A673 (cell line): Measurements from ENCODE around the gene PDCD10. TPM values are rescaled to one million over a fixed set of nuclear protein-coding genes. Genes with fewer than 3 reads are reported as not detected.

ENCODE experiments used
- BruUV-seq: library from RNA; stranded (reverse); fragments of 400-500 nt; replicated peaks from 2 replicates; lab custom pipeline; 2021; lab: Mats Ljungman, UMichigan
- CTCF ChIA-PET: fragments of 300-600 bp; sonication (Branson Sonifier 250); formaldehyde crosslinking; loops from one replicate; lab custom pipeline; 2022; ENCODE audit warnings: antibody characterized with exemption; lab: Charles Lee
- POLR2A ChIA-PET: fragments of 300-600 bp; sonication (Branson Sonifier 250); formaldehyde crosslinking; loops from one replicate; lab custom pipeline; 2022; ENCODE audit warnings: antibody characterized with exemption; ENCODE audit not compliant: low non-redundant PET; lab: Charles Lee
- DNase-seq: peaks from one replicate; pipeline ENCODE4 v3.0.0-alpha.2; 2015; ENCODE audit warnings: low spot score
- H3K27ac ChIP-seq: fragments of 200-600 bp; sonication (generic); 2 replicates; pipeline ENCODE4 v1.5.1; 2016; ENCODE audit warnings: mixed run types, low read depth, mild to moderate bottlenecking, mixed read lengths, antibody characterized with exemption, low read length; ENCODE audit not compliant: poor library complexity, severe bottlenecking
- H3K27me3 ChIP-seq: fragments of 200-600 bp; sonication (generic); replicated peaks from 2 replicates; pipeline ENCODE4 v1.6.1; 2017; ENCODE audit warnings: mixed run types, low read depth, mild to moderate bottlenecking, mixed read lengths, antibody characterized with exemption, low read length; ENCODE audit not compliant: insufficient read depth, poor library complexity
- H3K36me3 ChIP-seq: fragments of 200-600 bp; sonication (generic); 2 replicates; pipeline ENCODE4 v1.6.1; 2016; ENCODE audit warnings: mixed run types, mild to moderate bottlenecking, mixed read lengths, antibody characterized with exemption, low read length; ENCODE audit not compliant: insufficient read depth, poor library complexity, severe bottlenecking
- H3K4me1 ChIP-seq: fragments of 200-600 bp; sonication (generic); 2 replicates; pipeline ENCODE4 v1.6.1; 2017; ENCODE audit warnings: mixed run types, mild to moderate bottlenecking, mixed read lengths, antibody characterized with exemption, low read length; ENCODE audit not compliant: insufficient read depth, poor library complexity, severe bottlenecking
- H3K4me3 ChIP-seq: fragments of 200-600 bp; sonication (generic); 2 replicates; pipeline ENCODE4 v1.5.1; 2016; ENCODE audit warnings: low read depth, mixed run types, mild to moderate bottlenecking, mixed read lengths, low read length; ENCODE audit not compliant: poor library complexity, severe bottlenecking
- H3K9me3 ChIP-seq: fragments of 200-600 bp; sonication (generic); 2 replicates; pipeline ENCODE4 v1.6.1; 2016; ENCODE audit warnings: mixed run types, low read depth, mild to moderate bottlenecking, mixed read lengths, antibody characterized with exemption, low read length; ENCODE audit not compliant: poor library complexity, severe bottlenecking
- CTCF ChIP-seq: fragments of 300-800, 200-600 bp; sonication (generic); conservative IDR thresholded peaks from 2 replicates; pipeline ENCODE4 v1.5.1; 2017; ENCODE audit warnings: low read depth, mild to moderate bottlenecking, antibody characterized with exemption, low read length, moderate library complexity, mixed read lengths
- EZH2 ChIP-seq: fragments of 200-600 bp; sonication (generic); IDR thresholded peaks from 2 replicates; pipeline ENCODE4 v1.6.1; 2017; ENCODE audit warnings: borderline replicate concordance, low read depth, mild to moderate bottlenecking, mixed read lengths, antibody characterized with exemption, low read length; ENCODE audit not compliant: poor library complexity, severe bottlenecking
- intact Hi-C: fragments of 100-400 bp; cut with micrococcal nuclease; formaldehyde crosslinking; loops from one replicate; pipeline ENCODE4 v1.10.0; 2022; ENCODE audit not compliant: unreplicated experiment
- total RNA-seq: library from RNA; stranded (reverse); gene quantifications from 2 replicates; pipeline ENCODE4 v1.2.3, GENCODE V29; 2021

Gene PDCD10
- total RNA-seq, 1 experiment from 2014 or later, result 47.0 TPM

GRCh38 chr3:167644611-167645010 lies 90.1 kb downstream of the PDCD10 start:
- no peak for TF ChIP-seq CTCF
- TF ChIP-seq EZH2, result no peak
- Histone ChIP-seq H3K4me3 (no peak overlapping the region), H3K27me3 (peaks cover 9% of the 10 kb centered on the region), H3K4me1 (no peaks in the 10 kb centered on the region), H3K27ac (no peak overlapping the region), H3K9me3 (no peaks in the 10 kb centered on the region), H3K36me3 (no peaks in the 10 kb centered on the region)
- no TSS peak for BruUV-seq
- DNase-seq, result no peak
- intact Hi-C loops, result no loop called here
- CTCF ChIA-PET, result no interaction called here
- POLR2A ChIA-PET, result no interaction called here

Other genes starting within 250 kb of the PDCD10 start
- not detected in 2 replicates for gene WDR49, start 81.0 kb downstream of the PDCD10 start, total RNA-seq
- gene SERPINI1, start 829 bp upstream of the PDCD10 start, total RNA-seq, result 0.30 and 0.63 TPM in 2 replicates